Parathyroid adenoma (tissue), 2 donors: ENCODE measurements around the gene CUL5.

ENCODE experiments used
- H2AFZ ChIP-seq: fragments of 300-600 bp; sonication (generic); one replicate; pipeline ENCODE4 v1.7.0; 2017; ENCODE audit warnings: antibody characterized with exemption, mild to moderate bottlenecking
- H3K27ac ChIP-seq: fragments of 300-600 bp; sonication (generic); one replicate; pipeline ENCODE4 v1.7.0; 2017
- H3K27me3 ChIP-seq: fragments of 300-600 bp; sonication (generic); one replicate; pipeline ENCODE4 v1.7.0; 2017; ENCODE audit warnings: low read length; ENCODE audit not compliant: control insufficient read depth, insufficient read depth
- H3K36me3 ChIP-seq: fragments of 300-600 bp; sonication (generic); one replicate; pipeline ENCODE4 v1.7.0; 2017; ENCODE audit warnings: low read length; ENCODE audit not compliant: control insufficient read depth, insufficient read depth
- H3K4me1 ChIP-seq: fragments of 300-600 bp; sonication (generic); one replicate; pipeline ENCODE4 v1.7.0; 2017; ENCODE audit warnings: control low read depth
- H3K4me2 ChIP-seq: fragments of 300-600 bp; sonication (generic); one replicate; pipeline ENCODE4 v1.7.0; 2017; ENCODE audit warnings: low read length
- H3K4me3 ChIP-seq: fragments of 300-600 bp; sonication (generic); one replicate; pipeline ENCODE4 v1.7.0; 2017; ENCODE audit warnings: low read depth, low read length
- H3K79me2 ChIP-seq: fragments of 300-600 bp; sonication (generic); one replicate; pipeline ENCODE4 v1.7.0; 2017; ENCODE audit warnings: control low read depth
- H3K9ac ChIP-seq: fragments of 300-600 bp; sonication (generic); one replicate; pipeline ENCODE4 v1.7.0; 2017; ENCODE audit warnings: mild to moderate bottlenecking
- H3K9me3 ChIP-seq: fragments of 300-600 bp; sonication (generic); one replicate; pipeline ENCODE4 v1.7.0; 2017; ENCODE audit warnings: low read length; ENCODE audit not compliant: control insufficient read depth
- CTCF ChIP-seq: fragments of 300-600 bp; sonication (generic); IDR thresholded peaks from one replicate; pipeline ENCODE4 v1.7.0; 2017; ENCODE audit warnings: antibody characterized with exemption, mild to moderate bottlenecking
- donor health status: primary hyperparathyroidism.

Gene CUL5

GRCh38 chr11:108037211-108037610 is 28.5 kb downstream of the CUL5 start:
- H3K9me3 ChIP-seq = no peaks in the 10 kb centered on the region
- H3K4me3 ChIP-seq = no peak overlapping the region
- TF ChIP-seq CTCF = no peak
- no peaks in the 10 kb centered on the region for H3K4me1 ChIP-seq
- no peaks in the 10 kb centered on the region for H3K36me3 ChIP-seq
- H3K9ac ChIP-seq = no peak overlapping the region
- H3K27me3 ChIP-seq = no peaks in the 10 kb centered on the region
- no peak overlapping the region for H2AFZ ChIP-seq
- no peaks in the 10 kb centered on the region for H3K79me2 ChIP-seq
- no peak overlapping the region for H3K4me2 ChIP-seq
- H3K27ac ChIP-seq = no peak overlapping the region

GRCh38 chr11:108037636-108038035 is 28.9 kb downstream of the CUL5 start:
- Histone ChIP-seq H3K27ac (no peak overlapping the region), H3K9me3 (no peaks in the 10 kb centered on the region), H3K4me2 (no peak overlapping the region), H3K36me3 (no peaks in the 10 kb centered on the region), H3K79me2 (no peaks in the 10 kb centered on the region), H3K9ac (no peak overlapping the region), H3K4me3 (no peak overlapping the region), H3K27me3 (no peaks in the 10 kb centered on the region), H2AFZ (no peak overlapping the region), H3K4me1 (no peaks in the 10 kb centered on the region)
- no peak for TF ChIP-seq CTCF

GRCh38 chr11:108048269-108048668 is 39.6 kb downstream of the CUL5 start:
- H3K36me3 ChIP-seq = no peaks in the 10 kb centered on the region
- H3K4me2 ChIP-seq = no peak overlapping the region
- no peaks in the 10 kb centered on the region for H3K9me3 ChIP-seq
- H3K9ac ChIP-seq = no peak overlapping the region
- no peak overlapping the region for H2AFZ ChIP-seq
- H3K79me2 ChIP-seq = no peaks in the 10 kb centered on the region
- H3K4me3 ChIP-seq = no peak overlapping the region
- no peaks in the 10 kb centered on the region for H3K27me3 ChIP-seq
- TF ChIP-seq CTCF = no peak
- H3K27ac ChIP-seq = no peak overlapping the region
- no peaks in the 10 kb centered on the region for H3K4me1 ChIP-seq

GRCh38 chr11:108062336-108062735 is 53.6 kb downstream of the CUL5 start:
- TF ChIP-seq CTCF = no peak
- no peak overlapping the region for H3K4me3 ChIP-seq
- no peaks in the 10 kb centered on the region for H3K36me3 ChIP-seq

GRCh38 chr11:108063410-108063809 is 54.7 kb downstream of the CUL5 start:
- no peak for TF ChIP-seq CTCF
- no peak overlapping the region for H3K9ac ChIP-seq
- no peak overlapping the region for H3K4me2 ChIP-seq
- H2AFZ ChIP-seq = no peak overlapping the region
- no peaks in the 10 kb centered on the region for H3K27me3 ChIP-seq
- H3K9me3 ChIP-seq = no peaks in the 10 kb centered on the region
- H3K4me1 ChIP-seq = no peaks in the 10 kb centered on the region
- H3K79me2 ChIP-seq = peaks cover 7% of the 10 kb centered on the region
- H3K4me3 ChIP-seq = no peak overlapping the region
- no peak overlapping the region for H3K27ac ChIP-seq
- no peaks in the 10 kb centered on the region for H3K36me3 ChIP-seq

More at GRCh38 chr11:108062336-108062735, 53.6 kb downstream of the CUL5 start:
- Histone ChIP-seq H3K9ac (no peak overlapping the region), H3K4me2 (no peak overlapping the region), H3K27ac (no peak overlapping the region), H3K79me2 (peaks cover 7% of the 10 kb centered on the region), H3K4me1 (no peaks in the 10 kb centered on the region), H3K9me3 (no peaks in the 10 kb centered on the region), H2AFZ (no peak overlapping the region), H3K27me3 (no peaks in the 10 kb centered on the region)
